HG03108 (cell line): Measurements from ENCODE around the gene NKX1-2.
"Not testable (repeated sequence)": the region's sequence is repeated elsewhere in the genome, so short reads cannot be mapped to it uniquely, and the experiment has no call there.

Experiments used
- ATAC-seq: cut with Tn5 transposase; IDR thresholded peaks from one replicate; pipeline ENCODE4 v1.9.1; 2021; ENCODE audit warnings: moderate library complexity; ENCODE audit not compliant: unreplicated experiment

NKX1-2 gene

DNA sequence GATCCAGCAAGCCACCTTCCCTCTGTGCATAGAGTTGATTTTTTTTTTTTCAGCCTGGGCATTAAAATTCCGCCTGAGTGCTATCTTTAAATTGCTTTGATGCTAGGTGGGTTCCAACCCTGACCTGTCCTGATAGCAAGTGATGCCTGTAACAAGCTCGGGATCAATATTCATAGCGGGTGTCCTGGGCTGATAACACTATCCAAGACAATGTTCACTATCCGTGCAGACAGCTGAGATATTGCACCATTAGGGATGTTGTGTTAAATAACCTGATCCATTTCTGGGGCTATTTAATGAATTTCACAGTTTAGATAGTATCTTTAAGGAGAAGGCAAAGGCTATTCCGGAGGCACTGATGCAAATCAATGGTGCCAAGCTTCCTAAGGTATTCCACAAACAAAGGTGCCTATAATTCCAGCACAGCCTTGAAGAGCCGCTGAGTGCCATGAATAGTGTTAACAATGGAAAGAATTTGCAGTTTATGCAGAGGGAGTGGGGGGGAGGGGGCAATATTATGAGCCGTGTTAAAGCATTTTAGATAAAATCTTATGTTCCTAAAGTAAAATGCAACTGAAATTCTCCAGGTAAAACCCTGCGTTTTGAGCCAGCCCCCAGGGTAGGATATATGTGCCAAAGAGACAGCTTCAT is 4.2 kb upstream of the NKX1-2 start:
- no peak for ATAC-seq

DNA sequence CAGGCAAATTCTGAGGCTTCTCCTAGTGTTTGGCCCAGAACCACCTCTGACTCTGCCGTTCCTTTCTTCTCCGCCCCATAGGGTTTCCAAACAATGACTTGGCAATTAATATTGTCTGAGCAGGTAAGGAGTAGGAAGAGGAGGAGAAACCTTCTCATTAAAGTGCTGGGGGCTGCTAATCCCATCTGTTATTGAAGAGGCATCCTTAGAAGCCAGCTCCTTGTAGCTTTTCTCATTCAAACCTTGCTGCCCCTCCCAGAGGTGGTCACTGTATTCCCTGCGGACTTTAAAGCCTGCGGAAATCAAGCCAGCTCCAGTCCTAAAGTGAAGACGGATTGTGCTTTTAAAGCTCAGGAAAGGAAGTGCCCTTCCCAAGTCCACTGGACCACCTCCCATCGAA is 1.4 kb upstream of the NKX1-2 start:
- no peak for ATAC-seq

DNA sequence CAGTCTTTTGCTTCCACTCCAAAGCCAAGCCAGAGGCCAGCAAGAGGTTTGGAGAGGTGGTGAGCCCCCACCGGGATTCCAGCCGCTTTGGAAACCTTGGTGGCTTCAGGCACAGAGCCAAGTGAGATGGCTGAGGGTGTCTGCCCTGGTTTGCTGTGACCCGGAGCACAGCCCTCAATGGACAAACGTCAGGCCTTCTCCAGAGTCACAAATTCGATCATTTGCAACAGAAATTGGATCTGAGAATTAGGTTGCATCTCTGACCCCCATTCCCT is 885 bp upstream of the NKX1-2 start:
- no peak for ATAC-seq

DNA sequence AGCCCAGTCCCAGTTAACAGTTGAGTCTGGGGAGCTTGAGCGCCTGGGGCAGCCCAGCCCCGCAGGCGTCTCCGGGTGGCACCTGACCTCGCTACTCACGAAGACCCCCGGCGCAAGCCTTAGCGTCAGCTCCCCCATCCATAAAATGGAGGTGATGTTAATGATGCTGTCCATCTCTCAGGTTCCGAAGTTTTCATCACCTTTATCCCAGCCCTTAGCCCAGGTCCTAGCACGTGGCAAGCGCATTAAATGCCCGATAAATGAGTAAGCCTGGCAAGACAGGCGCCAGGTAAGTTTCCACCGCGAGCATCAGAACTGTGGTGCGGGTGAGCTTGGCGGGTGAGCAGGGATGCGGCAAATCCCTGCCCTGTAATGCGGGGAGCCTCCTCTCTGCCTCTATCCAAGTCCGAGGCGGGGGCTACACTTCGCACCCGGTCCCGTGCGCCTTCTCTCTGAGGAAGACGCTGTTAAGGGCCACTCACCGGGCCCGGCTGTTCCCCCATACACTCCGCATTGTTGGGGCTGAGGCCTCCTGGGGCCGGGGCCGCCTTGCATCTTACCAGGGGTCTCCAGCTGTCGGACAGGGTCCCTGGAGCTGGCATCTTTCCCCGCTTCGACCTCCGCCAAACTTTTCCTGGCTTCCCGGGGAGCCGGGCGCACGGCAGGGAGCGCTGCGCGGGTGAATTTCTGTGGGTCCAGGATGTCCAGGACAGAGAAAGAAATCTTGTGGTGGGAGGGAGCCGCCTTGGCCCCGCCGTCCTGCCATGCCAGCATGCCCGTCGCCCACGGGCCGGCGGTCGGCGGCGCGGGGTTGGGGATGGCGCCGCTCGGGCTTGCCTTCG is 444 bp downstream of the NKX1-2 start:
- no peak for ATAC-seq

DNA sequence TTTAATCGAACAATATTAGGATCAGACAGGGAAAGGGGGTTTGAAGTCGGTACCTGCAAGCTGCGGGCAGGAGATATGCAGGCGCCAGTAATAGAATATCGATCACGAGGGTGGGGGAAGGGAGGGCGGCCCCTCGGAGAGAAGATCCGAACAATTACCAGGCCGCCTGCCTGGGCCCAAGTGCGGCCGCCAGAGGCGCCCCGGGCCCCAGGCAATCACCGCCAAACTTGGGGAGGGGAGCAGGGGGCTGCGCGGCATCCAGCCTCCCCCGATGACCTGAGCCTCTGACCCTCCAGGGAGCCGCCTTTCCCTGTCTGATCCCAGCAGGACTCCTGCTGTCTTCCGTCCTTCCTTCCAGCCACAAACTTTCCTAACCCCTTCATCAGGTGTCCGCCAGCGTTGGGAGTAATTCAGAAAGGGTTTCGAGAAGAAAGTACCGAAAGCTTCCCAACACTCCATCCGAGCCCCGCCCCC is 1.1 kb downstream of the NKX1-2 start:
- ATAC-seq = no peak

DNA sequence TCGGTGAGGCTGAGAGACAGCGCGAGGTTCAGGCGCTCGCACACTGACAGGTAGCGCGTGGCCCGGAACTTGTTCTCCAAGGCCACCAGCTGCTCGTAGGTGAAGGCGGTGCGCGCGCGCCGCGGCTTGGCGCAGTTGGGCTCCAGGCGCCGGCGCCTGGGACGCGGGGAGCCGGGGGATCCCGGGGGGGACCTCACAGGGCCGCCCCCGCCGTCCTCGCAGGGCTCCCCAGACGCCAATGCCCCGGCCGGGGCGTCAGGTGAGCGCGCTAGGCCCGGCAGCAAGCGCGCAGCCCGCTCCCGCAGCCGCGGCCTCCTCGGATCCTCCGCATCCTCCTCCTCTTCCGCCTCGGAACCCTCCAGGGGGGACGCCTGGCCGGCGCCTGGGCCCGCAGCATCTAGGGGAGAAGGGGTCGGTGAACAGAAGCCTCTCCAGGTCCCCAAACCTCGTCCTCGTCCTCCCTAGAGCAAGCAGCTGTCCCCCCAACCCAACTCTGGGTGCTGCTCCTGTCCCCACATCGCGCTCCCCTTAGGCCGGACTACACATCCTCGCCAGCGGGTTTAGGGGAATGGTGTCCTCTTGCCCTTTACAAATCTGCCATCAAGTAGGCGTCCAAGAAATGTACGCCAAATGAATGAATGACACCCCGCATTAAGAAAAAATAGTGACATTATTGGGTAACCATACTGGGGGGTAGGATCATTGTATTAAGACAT is 1.9 kb downstream of the NKX1-2 start:
- ATAC-seq = no peak

DNA sequence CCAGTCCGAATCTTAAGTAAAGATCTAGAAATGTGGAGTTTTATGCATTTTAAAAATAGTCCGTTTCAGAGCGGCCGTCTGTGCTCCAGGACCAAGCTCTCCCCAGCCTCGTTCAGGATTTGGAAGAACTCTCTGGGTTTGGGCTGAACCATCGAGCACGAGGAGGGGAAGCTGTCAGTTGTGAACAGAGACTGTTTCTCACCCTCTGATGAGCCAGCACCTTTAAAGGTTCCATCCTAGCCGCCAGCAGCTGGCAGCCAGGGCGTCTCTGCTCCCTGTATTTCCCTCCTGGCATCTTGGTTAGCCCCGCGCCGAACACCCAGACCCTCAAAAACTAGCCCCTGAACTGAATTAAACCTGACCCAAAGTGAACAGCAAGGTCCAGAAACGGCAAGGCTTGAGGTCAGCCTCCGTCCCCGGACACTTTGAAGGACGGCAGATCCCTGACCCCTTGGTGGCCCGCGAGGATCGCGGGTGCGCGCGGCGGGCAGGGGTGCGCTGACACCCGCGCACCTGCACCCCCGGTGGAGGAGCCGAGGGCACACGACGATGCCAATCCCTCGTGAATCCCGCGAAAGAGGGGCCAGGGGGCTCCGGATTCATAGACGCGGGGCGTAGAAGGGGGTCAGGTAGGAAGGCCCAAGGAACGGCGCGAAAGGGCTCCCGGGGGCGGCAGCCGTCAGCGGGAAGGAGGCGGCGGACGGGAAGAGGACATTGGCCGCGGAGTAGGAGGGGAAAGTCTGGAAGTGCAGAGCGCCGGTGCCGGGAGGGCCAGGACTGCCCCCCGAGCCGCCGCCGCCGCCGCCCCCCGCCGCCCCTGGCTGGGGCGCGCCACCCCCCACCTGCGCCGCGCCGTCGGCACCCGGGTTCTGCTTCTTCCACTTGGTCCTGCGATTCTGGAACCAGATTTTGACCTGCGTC is 2.7 kb downstream of the NKX1-2 start:
- ATAC-seq = no peak

DNA sequence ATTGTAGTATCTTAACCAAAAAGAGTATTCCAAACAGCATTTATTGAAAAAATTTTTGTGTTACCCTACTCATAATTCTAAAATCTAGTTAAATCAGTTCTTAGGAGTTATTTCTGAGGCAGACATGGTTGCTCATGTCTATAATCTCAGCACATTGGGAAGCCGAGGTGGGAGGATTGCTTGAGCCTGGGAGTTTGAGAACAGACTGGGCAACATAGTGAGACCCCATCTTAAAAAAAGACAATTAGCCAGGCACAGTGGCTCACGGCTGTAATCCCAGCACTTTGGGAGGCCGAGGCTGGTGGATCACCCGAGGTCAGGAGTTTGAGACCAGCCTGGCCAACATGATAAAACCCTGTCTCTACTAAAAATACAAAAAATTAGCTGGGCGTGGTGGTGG is 8.1 kb downstream of the NKX1-2 start:
- ATAC-seq = not testable (repeated sequence)

DNA sequence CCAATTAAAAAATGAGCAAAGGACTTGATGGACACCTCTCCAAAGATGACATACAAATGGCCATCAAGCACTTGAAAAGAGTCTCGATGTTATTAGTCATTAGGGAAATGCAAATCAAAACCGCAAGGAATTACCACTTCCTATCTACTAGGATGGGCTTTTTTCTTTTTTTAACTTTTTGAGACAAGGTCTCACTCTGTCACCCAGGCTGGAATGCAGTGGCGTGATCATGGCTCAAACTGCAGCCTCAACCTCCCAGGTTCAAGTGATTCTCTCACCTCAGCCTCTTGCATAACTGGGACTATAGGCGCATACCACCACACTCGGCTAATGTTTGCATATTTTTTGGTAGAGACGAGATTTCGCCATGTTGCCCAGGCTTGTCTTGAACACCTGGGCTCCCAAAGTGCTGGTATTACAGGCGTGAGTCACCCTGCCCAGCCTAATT is 13.6 kb downstream of the NKX1-2 start:
- no peak for ATAC-seq

DNA sequence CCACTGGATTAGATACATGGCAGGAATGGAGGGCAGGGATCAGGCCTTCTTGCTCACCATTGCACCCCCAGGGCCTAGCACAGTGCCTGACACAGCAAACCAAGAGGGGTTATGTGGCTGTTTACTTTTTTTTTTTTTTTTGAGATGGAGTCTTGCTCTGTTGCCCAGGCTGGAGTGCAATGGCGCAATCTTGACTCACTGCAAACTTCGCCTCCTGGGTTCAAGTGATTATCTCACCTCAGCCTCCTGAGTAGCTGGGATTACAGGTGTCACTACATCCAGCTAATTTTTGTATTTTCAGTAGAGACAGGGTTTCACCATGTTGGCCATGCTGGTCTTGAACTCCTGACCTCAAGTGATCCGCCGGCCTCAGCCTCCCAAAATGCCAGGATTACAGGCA is 14.2 kb downstream of the NKX1-2 start:
- ATAC-seq = not testable (repeated sequence)

DNA sequence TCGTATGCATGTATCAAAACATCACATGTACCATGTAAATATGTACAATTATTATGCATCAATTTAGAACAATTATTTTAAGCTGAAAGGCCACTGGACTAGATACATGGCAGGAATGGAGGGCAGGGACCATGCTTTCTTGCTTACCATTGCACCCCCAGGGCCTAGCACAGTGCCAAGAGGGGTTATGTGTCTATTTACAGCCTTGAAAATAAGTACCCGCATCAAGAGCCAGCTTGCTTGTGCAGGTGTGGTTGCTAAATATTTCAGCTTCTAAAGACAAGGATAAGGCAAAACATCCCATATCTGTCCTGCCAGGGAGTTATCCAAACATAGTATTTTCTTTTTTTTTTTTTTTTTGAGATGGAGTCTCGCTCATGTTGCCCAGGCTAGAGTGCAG is 16.4 kb downstream of the NKX1-2 start:
- no peak for ATAC-seq

DNA sequence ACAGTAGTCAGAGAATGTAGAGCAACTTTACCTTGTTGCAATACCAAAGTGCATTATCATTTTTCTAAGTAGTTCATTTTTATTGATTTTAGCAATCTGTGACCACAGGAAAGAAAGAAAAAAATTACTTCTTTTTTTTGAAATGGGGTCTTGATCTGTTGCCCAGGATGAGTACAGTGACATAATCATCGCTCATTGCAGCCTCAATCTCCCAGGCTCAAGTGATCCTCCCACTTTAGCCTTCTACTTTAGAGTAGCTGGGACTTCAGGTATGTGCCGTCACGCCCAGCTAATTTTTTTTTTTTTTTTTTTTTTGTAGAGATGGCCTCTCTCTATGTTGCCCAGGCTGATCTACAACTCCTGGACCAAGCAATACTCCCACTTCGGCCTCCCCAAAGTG is 19.8 kb downstream of the NKX1-2 start:
- ATAC-seq = no peak

DNA sequence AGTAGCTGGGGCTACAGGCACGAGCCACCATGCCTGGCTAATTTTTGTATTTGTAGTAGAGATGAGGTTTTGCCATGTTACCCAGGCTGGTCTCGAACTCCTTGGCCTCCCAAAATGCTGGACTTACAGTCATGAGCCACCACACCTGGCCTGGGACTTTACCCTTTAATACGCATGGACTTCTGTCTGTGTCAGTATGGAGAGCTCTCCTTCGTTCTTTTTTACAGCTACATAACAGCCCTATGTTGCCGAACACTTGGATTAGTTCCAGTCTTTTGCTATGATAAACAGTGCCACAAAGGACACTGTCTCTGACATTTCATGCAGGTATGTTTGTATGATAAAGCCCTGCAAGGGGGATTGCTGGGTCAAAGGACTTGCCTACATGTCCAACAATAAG is 20.3 kb downstream of the NKX1-2 start:
- ATAC-seq = no peak

DNA sequence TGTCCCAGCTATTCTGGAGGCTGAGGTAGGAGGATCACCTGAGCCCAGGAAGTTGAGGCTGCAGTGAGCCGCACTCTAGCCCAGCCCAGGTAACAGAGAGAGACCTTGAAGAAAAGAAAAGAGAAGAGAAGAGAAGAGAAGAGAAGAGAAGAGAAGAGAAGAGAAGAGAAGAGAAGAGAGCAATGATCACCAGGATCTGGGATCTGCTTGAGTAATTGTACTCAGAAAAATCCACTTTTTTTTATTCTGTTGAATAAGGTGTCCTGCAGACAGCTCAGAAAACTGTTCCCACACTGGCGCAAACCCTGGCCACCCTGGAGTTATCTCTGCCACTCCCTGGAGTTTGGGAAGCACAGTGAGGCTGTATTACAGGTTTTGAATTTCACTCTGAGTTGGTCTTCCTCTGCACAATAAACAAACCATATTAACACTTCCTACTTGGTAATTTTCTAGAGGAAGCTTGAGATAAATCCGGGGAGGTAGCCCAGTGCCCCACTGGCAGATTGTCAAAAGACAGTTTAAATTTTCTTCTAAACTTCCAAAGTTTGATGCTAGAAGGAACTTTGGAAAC is 21.5 kb downstream of the NKX1-2 start:
- ATAC-seq = no peak

DNA sequence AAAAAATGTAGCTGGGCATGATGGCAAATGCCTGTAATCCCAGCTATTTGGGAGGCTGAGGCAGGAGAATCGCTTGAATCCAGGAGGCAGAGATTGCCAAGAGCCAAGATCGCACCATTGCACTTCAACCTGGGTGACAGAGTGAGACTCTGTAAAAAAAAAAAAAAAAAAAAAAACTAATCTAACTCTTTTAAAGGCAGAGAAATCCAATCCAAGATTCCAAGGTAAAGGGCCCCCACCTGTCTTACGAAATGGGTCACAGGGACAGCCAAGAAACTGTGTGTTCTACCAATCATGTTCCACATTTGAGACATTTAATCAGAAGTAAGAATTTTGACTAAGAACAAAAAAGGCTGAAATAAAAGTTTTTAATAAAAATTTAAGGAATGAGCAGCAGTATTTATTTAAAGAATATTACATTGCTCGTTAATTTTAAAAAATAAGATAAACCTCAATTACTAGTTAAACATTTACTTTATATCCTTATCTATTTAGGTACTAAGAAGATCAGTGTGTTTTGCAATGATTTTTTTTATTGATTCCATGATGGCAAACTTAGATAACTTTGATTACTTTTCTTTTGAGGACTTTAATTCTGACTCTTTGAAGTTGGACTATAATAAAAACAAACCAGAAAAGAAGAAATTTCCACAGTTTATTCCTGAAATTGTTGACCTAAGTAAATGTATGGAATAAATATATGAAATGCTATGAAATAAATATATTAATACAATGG is 24.4 kb downstream of the NKX1-2 start:
- no peak for ATAC-seq

DNA sequence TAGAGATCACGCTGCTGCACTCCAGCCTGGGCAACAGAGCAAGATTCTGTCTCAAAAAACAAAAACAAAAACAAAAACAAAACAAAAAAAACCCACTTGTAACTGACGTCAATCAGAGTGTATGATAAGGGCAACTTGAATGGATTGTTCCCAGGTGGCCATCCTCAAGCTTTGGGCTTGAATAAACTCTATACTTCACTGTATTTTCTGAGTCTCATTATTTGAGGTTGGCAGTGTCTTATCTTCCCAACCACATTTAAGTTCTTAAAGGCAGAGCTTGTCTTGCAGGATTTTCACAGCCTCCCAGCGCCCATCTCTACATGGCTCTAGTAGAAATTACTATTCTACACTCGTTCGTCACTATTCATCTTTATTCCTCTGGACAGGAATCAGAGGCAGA is 26.0 kb downstream of the NKX1-2 start:
- ATAC-seq = no peak

DNA sequence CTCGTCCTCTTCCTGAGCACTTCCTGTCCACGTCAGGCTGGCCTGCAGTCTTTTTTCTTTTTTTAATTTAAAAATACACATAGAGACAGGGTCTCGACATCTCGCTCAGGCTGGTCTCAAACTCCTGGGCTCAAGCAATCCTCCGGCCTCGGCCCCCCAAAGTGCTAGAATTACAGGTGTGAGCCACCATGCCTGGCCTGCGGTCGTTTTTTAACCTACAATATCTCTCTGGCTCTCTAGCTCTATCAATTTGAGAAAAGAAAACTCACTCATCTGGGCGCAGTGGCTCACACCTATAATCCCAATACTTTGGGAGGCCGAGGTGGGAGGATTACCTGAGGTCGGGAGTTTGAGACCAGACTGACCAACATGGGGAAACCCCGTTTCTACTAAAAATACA is 27.1 kb downstream of the NKX1-2 start:
- no peak for ATAC-seq

DNA sequence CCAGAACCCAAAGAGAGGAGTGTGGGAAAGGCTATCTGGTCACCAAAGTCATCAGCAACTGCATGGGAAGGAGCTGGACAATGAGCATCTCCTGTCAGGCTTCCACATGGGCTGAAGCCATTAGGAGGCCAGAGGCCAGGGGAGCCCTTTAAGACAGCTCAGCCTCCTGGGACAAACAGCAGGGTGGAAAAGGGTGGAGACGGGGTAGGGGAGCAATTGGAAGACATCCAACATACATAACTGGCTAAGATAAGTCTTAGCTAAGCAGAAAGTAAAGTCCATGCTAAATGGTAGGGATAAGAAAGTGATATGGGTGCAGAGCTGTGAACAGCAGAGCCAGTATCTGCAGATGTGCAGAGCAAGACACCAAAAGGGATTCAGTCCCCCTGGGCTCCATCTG is 29.6 kb downstream of the NKX1-2 start:
- no peak for ATAC-seq

DNA sequence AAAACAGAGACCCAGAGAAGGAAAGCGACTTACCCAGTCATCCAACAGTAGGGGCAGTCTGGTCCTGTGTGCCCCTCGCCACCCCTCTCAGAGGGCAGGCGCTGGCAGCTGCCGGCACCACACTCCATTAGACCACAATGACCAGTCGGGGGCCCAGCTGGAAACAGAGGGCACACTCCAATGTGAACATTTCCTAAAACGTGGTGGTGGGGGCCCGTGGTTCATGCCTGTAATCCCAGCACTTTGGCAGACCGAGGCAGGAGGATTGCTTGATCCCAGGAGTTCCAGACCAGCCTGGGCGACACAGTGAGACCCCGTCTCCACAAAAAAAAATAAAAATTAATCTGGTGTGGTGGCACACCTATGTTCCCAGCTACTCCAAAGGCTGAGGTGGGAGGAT is 30.2 kb downstream of the NKX1-2 start:
- no peak for ATAC-seq
